ENCODE data around the gene PIKFYVE.
"Not testable (repeated sequence)": the region's sequence is repeated elsewhere in the genome, so short reads cannot be mapped to it uniquely, and the experiment has no call there.

The PIKFYVE gene

DNA sequence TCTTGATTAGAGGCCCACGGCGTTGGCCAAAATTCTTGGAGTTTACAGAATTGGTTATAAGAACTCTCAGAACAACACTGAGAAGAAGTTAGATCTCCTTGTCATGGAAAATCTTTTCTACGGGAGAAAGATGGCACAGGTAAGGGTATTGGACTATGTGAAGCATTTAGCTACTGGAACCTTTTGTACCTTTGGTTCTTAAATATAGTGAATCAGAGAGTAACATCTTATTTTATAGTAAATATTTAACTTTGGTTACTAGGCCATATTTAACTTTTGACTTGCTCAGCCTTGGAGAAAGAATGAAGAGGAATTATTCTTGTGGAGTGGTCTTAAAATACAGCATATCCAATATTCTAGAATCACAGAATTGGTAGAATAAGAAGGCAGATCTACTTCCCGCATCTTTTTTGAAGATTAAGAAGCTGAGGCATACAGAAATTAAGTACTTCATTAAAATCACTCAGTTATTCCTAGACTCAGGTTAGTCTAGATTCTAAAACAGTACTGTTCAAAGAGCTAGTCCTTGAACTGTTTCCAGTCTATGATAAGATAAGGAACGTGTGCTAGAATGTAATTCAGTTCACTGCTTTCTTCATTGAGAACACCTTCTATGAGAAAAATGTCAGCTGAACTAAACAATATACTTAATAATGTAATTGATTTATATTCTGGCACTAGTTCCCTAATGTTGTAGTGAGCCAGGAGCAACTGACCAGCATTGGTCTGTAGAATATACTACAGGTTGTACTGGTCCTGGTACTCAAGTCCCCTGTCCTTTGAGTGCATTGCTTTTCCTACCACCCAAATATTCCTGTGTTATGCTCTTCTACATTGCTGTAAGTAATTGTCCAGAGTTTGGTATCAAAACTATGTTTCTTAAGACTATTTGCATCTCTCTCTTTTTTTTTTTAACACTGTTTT, 86.9 kb downstream of the PIKFYVE start:
- CTCF ChIA-PET, result no interaction called here

DNA sequence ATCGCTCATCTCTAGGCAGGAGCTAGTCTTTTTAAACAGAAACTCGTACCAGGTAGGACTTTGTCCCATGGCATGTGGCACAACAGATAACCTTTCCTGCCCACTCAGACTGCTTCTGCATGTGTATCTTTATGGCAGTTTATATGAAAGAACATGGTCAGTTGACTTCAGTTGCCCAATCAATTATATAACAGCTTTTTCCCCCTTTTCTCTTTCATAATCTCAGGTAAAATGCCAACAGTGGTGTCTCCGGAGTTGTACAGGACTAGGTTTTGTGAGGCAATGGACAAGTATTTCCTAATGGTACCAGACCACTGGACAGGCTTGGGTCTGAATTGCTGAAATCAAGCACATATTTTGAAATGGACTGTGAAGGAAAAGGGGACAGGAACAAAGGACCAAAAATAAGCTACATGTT, 88.9 kb downstream of the PIKFYVE start:
- CTCF ChIA-PET, result interaction anchor here (0.9 kb wide), 1 partner anchor 19 kb away, joined by 4 read pairs; no protein-coding TSS in a partner anchor
- DNase-seq (ENCODE audit: extremely low spot score), result no peak
- TF ChIP-seq FOXM1 (IDR thresholded peaks at IDR 0.05; ENCODE audit: borderline replicate concordance) (no peak), CTBP1 (IDR thresholded peaks at IDR 0.05; ENCODE audit: borderline replicate concordance) (no peak), FOXA1 (IDR thresholded peaks at IDR 0.05) (no peak), HDGF (IDR thresholded peaks at IDR 0.05; ENCODE audit: borderline replicate concordance) (no peak), SUZ12 (IDR thresholded peaks at IDR 0.05) (no peak), LEF1 (IDR thresholded peaks at IDR 0.05; ENCODE audit: borderline replicate concordance) (no peak), ARNT (IDR thresholded peaks at IDR 0.05) (no peak), TARDBP (IDR thresholded peaks at IDR 0.05) (no peak), ZNF384 (IDR thresholded peaks at IDR 0.05) (no peak), L3MBTL2 (conservative IDR thresholded peaks at IDR 0.05) (no peak), ELF4 (IDR thresholded peaks at IDR 0.05) (no peak), BHLHE40 (IDR thresholded peaks at IDR 0.05; ENCODE audit: borderline replicate concordance) (no peak), NFRKB (IDR thresholded peaks at IDR 0.05) (no peak), FOXK2 (IDR thresholded peaks at IDR 0.05) (no peak), PKNOX1 (IDR thresholded peaks at IDR 0.05) (no peak)
- POLR2A ChIA-PET, result no interaction called here

More for the DNA sequence above, 86.9 kb downstream of the PIKFYVE start:
- POLR2A ChIA-PET, result no interaction called here
- TF ChIP-seq ELF4 (IDR thresholded peaks at IDR 0.05) (no peak), SUZ12 (IDR thresholded peaks at IDR 0.05) (no peak), FOXK2 (IDR thresholded peaks at IDR 0.05) (no peak), FOXA1 (IDR thresholded peaks at IDR 0.05) (no peak), ARNT (IDR thresholded peaks at IDR 0.05) (no peak), NFRKB (IDR thresholded peaks at IDR 0.05) (no peak), ZNF384 (IDR thresholded peaks at IDR 0.05) (no peak), FOXM1 (IDR thresholded peaks at IDR 0.05; ENCODE audit: borderline replicate concordance) (no peak), BHLHE40 (IDR thresholded peaks at IDR 0.05; ENCODE audit: borderline replicate concordance) (no peak), LEF1 (IDR thresholded peaks at IDR 0.05; ENCODE audit: borderline replicate concordance) (no peak), TARDBP (IDR thresholded peaks at IDR 0.05) (no peak), L3MBTL2 (conservative IDR thresholded peaks at IDR 0.05) (no peak), SP1 (IDR thresholded peaks at IDR 0.05) (no peak), CTBP1 (IDR thresholded peaks at IDR 0.05; ENCODE audit: borderline replicate concordance) (no peak), PKNOX1 (IDR thresholded peaks at IDR 0.05) (no peak), HDGF (IDR thresholded peaks at IDR 0.05; ENCODE audit: borderline replicate concordance) (no peak)
- no peak for DNase-seq (ENCODE audit: extremely low spot score)

- CTCF ChIA-PET; DNase-seq (ENCODE audit: extremely low spot score); POLR2A ChIA-PET: not testable (repeated sequence)
Observed at GRCh38 chr2:208356420-208356819, 90.4 kb downstream of the PIKFYVE start.

DNA sequence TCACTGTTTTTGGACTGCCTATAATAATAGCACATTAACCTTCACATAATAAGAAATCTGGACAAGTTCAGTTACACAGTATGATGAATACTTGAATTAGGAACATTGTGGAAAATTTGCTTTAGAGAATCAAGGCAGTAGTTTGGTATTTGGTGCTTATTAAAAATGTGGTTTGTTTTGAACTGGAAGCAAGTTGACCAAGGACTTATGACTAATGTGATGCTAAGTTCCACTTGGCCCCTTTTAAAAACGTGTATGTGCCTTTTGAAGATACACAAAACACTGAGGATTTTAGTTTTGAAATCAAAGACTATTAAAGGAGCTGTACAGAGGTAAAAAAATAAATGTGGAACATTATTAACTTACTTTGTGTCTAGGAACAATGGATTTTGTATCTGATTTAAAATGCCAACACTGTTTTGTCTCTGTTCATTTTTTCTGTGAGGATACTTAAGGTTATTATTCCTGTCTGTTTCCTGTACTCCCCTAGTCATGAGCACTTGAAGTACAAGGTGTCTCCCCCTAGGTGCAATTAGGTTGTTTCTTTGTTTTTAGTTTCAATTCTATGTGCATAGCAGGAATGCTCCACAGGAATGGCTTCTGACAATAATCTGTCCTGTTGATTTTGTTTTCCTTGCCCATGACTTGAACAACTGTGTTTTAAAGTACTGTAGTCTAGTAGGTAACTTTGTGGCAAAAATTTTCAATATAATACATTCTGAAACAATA, 91.0 kb downstream of the PIKFYVE start:
- TF ChIP-seq FOXM1 (IDR thresholded peaks at IDR 0.05; ENCODE audit: borderline replicate concordance), result no peak
- no peak for TF ChIP-seq FOXA1 (IDR thresholded peaks at IDR 0.05)
- TF ChIP-seq ARNT (IDR thresholded peaks at IDR 0.05), result no peak
- no peak for TF ChIP-seq FOXK2 (IDR thresholded peaks at IDR 0.05)
- no peak for TF ChIP-seq BHLHE40 (IDR thresholded peaks at IDR 0.05; ENCODE audit: borderline replicate concordance)
- no peak for TF ChIP-seq HDGF (IDR thresholded peaks at IDR 0.05; ENCODE audit: borderline replicate concordance)
- TF ChIP-seq ELF4 (IDR thresholded peaks at IDR 0.05), result no peak
- no peak for TF ChIP-seq ZNF384 (IDR thresholded peaks at IDR 0.05)
- no peak for TF ChIP-seq CTBP1 (IDR thresholded peaks at IDR 0.05; ENCODE audit: borderline replicate concordance)
- POLR2A ChIA-PET, result no interaction called here

GRCh38 chr2:208358758-208359631, 92.9 kb downstream of the PIKFYVE start:
- POLR2A ChIA-PET, result no interaction called here
- CTCF ChIA-PET, result interaction anchor here (1.0 kb wide), 1 partner anchor 15 kb away, joined by 3 read pairs; no protein-coding TSS in a partner anchor
- no peak for DNase-seq (ENCODE audit: extremely low spot score)
- no peak for TF ChIP-seq ELF4 (IDR thresholded peaks at IDR 0.05)
- TF ChIP-seq ZNF384 (IDR thresholded peaks at IDR 0.05), result no peak
- TF ChIP-seq FOXM1 (IDR thresholded peaks at IDR 0.05; ENCODE audit: borderline replicate concordance), result no peak
- TF ChIP-seq CTBP1 (IDR thresholded peaks at IDR 0.05; ENCODE audit: borderline replicate concordance), result no peak
- no peak for TF ChIP-seq TARDBP (IDR thresholded peaks at IDR 0.05)
- no peak for TF ChIP-seq SUZ12 (IDR thresholded peaks at IDR 0.05)
- TF ChIP-seq LEF1 (IDR thresholded peaks at IDR 0.05; ENCODE audit: borderline replicate concordance), result no peak
- no peak for TF ChIP-seq SP1 (IDR thresholded peaks at IDR 0.05)
- no peak for TF ChIP-seq NFRKB (IDR thresholded peaks at IDR 0.05)
- TF ChIP-seq FOXK2 (IDR thresholded peaks at IDR 0.05), result no peak

More for the DNA sequence above, 91.0 kb downstream of the PIKFYVE start:
- CTCF ChIA-PET, result no interaction called here
- DNase-seq (ENCODE audit: extremely low spot score), result no peak

All from HEK293T (cell line).